NCI-H2081 treated with DMSO at 0.1 percent for 48 hours (cell line): Measurements from ENCODE around the gene PRR15L.
"Not testable (repeated sequence)": the region's sequence is repeated elsewhere in the genome, so short reads cannot be mapped to it uniquely, and the experiment has no call there.

Experiments used
- DNase-seq: peaks from one replicate; lab custom pipeline; 2025; lab: John Stamatoyannopoulos, UW

Gene PRR15L

DNA sequence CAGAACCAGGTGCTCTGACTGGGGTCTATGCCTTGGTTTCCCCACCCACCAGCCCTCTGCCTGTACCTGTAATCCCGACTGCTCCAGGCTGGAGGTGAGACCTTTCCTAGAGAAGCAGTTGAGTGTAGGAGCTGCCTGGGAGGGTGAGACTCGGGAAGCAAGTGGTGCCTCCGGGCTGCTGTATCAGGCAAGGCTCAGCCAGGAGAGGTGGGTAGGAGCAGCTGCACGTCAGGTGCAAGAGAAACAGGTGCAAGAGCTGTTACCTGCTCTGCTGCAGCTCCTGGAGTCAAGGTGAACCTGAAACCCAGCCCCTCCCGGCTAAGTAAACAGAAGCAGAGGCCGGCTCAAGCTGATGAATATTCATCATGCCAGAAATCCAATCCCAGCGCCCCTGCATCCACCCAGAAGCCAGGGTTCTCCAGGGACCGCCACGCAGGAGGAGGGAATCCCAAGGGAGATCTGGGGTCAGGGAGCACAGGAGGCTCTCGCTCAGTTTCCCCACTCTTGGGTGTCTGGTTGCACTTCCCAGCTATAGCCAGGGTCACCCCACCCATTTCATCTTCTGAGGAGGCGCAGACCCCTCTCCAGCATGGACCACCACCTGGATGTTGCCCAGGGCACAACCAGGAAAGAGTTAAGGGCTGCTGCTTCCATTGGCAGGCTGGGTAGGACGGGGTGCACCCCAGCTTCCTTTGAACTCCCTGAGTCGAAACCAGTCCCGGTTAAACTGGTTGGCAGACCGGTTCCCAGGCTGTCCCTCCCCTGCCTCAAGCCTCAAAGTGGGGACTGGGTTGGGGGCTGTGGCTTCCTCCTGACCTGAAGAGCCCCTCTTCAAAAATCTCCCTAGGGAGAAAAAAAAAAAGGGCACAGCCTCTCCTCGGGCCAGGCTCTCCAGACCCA is at the start of gene PRR15L:
TSS of gene PRR15L (minus strand) at position 293 of the 900 bp plus-strand sequence. CDS start 4,649 bp downstream, outside the sequence.
- DNase-seq = peak; percentile 95

GRCh38 chr17:48006936-48007709 is 49.4 kb upstream of the PRR15L start:
- DNase-seq = no peak

DNA sequence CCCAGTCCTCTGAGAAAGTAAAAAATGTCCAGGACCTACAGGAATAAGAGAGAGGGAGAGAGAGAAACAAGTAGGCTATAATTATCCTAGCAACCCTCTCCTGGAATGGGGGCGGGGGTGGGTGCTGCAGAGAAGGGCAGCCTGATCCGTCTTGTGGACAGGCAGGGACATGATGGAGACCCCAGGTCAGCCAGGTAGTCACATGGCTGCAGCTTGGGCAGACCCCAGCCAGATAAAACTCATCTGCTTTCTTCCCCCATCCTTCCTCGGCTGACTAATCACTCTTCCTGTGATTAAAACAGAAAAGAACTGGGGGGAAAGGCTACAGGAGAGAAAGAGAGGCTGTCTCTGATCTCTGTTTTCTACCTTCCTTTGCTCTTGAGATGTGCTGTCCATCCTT is 47.3 kb upstream of the PRR15L start:
- DNase-seq = no peak

- peak; percentile 95 for DNase-seq
Observed at GRCh38 chr17:48003417-48004151, 45.9 kb upstream of the PRR15L start.

DNA sequence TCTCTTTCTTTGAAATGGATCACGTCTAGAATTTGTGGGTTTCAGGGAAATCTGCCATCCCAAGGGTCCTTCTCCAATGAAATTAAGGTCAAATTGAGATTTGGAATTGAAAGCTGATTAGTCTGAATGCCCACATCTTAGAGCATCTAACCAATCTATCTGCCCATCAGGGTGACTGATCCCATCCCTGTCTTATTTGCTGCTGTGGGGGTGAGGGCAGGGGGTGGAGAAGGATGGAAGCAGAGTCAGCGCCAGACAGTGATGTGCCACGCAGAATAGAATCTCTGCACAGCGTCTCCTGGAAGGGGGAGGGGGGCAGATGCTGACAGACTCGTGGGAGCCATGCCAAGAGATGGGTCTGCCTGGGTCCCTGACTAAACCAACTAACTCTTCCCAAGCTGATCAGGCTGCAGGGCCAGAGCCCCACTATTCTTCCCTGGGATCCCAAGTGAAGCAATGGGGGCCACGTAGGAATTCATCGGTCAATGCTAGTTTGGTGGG is 45.3 kb upstream of the PRR15L start:
- DNase-seq = no peak

- DNase-seq = no peak
Observed at GRCh38 chr17:48002266-48002915, 44.7 kb upstream of the PRR15L start.

DNA sequence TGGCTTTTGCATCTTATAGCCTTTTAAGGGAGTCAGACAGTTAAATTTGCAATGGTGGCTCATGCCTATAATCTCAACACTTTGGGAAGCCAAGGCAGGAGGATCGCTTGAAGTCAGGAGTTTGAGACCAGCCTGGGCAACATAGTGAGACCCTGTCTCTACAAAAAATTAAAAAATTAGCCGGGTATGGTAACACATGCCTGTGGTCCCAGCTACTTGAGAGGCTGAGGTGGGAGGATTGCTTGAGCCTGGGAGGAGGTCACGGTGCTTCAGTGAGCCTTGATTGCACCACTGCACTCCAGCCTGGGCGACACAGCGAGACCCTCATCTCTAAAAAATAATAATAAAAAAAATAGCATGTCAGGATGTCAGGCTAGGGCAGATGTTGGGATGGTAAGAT is 44.0 kb upstream of the PRR15L start:
- not testable (repeated sequence) for DNase-seq

- DNase-seq = no peak
Observed at GRCh38 chr17:48001197-48001596, 43.5 kb upstream of the PRR15L start.

GRCh38 chr17:47999582-47999981 is 41.9 kb upstream of the PRR15L start:
- no peak for DNase-seq

GRCh38 chr17:47998044-47998443 is 40.4 kb upstream of the PRR15L start:
- DNase-seq = no peak

DNA sequence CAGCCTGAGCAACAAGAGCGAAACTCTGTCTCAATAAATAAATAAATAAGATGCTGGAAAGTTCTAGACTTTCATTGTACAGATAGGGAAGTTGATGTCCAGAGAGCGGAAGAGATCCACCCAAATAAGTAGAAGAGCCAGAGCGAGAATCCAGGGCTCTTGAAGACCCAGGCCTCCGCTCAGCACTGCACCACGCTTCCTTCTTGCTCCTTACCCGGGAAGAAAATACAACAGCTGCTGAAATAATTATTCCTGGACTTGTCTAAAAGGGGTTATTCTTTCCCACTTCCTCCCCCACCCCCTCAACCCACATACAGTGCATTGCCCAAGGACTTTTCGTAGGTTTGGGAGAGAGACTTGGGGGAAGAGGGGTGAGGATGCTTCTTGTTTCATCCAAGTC is 39.9 kb upstream of the PRR15L start:
- no peak for DNase-seq

GRCh38 chr17:47996201-47996600 is 38.5 kb upstream of the PRR15L start:
- no peak for DNase-seq

GRCh38 chr17:47995241-47995935 is 37.7 kb upstream of the PRR15L start:
- no peak for DNase-seq

DNA sequence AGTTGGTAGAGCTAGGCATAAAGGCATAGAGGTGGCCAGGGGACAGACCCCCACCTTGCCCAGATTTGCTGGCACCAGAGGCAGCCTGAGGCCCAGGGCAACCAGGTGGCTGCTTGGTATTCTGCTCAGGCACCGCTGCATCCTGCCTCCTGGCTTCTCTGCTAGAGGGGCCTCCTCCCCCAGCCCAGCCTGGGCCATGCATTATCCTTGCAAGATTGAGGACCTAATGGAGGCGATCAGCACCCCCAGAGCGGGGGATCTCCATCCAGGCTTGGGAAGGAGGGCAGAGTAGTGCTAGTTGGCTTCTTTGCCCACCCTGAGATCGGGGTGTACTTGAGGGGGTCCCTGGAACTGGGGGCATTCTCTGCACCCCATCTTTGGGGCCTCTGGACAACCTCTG is 37.0 kb upstream of the PRR15L start:
- no peak for DNase-seq

- no peak for DNase-seq
Observed at GRCh38 chr17:47993964-47994363, 36.3 kb upstream of the PRR15L start.

DNA sequence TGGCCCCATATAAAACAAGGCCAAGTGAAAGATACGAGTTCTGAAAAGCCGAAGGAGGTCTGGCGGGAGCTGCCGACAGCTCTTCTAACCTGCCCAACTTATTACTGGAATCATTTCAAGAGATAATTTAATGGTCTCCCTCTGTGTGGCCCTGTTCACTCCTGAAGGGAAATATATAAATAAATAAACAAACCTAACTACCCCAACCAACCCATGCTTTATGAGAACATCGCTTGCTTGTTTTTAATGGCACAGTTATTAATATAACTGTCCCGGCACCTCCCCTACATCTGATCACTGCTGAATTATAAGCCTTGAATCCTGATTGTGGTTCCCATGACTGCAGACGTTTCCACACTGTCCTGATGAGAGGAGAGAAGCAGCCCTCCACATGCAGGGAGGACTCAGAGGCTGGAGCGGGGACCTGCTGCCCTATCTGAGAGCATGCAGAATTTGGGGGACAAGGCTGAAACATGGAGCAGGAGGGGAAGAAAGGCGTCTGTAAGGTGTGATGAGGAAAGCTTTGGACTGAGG is 35.4 kb upstream of the PRR15L start:
- DNase-seq = no peak

DNA sequence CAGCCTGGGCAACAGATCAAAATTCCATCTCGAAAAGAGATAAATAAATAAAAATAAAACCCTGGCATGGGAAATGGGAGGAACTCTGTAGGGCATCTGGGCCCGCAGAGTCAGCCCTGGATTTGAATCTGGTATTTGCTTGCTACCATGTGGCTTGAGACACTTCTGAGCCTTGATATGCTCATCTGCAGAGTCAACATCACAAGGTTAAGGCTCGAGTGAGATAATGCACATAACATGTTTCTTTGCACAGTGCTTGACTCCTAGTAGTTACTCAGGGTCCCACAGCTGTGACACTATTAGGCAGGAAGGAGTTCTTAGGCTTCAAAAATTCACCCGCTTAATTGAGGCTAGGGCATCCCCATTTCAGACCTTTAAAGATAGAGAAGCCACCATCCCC is 34.5 kb upstream of the PRR15L start:
- no peak for DNase-seq

DNA sequence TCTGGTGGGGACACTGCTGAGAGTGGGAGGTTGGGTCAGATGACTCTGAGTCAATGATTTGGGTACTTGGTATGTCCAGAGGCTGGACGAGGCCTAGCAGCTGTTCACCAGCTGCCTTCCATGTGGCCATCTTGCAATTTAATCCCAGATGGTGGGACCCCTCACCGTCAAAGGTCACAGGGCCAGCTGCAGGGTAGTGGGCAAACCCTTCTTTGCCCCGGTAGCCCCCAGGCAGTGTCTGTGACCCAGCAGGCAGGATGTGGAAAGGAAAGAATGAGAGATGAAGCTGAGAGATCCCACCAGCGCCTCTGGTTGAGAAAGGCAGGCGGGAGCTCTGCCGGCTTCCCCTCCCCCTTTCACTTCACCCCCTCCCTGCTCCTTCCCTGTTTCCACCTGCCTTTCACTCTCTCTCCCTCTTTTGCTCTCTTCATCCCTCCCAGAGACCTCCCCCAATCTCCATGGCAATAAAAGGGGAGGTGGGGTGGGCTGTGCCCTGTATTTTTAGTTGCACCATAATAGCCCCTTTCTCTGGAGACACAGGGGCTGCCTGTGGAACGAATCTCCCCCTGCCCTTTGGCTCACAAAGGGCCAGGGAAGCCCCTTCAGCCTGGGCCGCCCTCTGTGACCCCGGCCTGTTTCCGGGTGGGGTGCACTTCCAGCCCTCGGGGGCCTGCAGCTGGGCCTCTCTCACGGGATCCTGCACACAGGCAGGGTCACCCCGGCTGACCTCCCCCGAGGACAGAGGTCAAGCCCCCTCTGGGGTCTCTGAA is 33.5 kb upstream of the PRR15L start:
- no peak for DNase-seq

- no peak for DNase-seq
Observed at GRCh38 chr17:47989700-47990099, 32.0 kb upstream of the PRR15L start.

DNA sequence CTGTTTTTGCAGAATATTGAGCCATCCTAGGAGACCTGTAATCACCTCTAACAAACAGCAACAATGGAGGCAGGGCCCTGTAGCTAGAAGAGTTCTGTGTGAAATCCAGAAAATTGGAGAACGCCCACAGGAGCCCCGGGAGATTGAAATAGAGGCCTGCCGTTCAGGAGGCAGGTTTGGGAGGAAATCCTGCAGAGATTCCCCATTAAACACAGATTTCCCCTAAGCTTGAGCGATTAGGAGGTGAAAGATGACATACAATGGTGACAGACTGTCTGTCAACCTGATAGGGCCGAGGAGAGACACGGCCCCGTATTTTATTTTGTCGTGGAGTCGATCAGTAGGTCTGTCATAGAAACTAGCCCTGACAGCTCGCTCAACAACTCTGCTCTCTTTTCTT is 31.5 kb upstream of the PRR15L start:
- no peak for DNase-seq
